ENCODE results near the gene ROR2. TPM values are rescaled to one million over a fixed set of nuclear protein-coding genes. Genes with fewer than 3 reads are reported as not detected.

ROR2 gene
- total RNA-seq, 2 experiments from 2014 or later, result not detected

- peaks cover 33% of the 10 kb centered on the region for H3K27me3 Mint-ChIP-seq
- H3K27me3 ChIP-seq (ENCODE audit: control insufficient read depth in 1 of 2, insufficient read depth in 2 of 2, low read length in 2 of 2), result peaks cover 4 to 10% of the 10 kb centered on the region in 2 experiments
- TF ChIP-seq, protein P1, sequence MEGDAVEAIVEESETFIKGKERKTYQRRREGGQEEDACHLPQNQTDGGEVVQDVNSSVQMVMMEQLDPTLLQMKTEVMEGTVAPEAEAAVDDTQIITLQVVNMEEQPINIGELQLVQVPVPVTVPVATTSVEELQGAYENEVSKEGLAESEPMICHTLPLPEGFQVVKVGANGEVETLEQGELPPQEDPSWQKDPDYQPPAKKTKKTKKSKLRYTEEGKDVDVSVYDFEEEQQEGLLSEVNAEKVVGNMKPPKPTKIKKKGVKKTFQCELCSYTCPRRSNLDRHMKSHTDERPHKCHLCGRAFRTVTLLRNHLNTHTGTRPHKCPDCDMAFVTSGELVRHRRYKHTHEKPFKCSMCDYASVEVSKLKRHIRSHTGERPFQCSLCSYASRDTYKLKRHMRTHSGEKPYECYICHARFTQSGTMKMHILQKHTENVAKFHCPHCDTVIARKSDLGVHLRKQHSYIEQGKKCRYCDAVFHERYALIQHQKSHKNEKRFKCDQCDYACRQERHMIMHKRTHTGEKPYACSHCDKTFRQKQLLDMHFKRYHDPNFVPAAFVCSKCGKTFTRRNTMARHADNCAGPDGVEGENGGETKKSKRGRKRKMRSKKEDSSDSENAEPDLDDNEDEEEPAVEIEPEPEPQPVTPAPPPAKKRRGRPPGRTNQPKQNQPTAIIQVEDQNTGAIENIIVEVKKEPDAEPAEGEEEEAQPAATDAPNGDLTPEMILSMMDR (IDR thresholded peaks at IDR 0.05), result no peak
- H3K27ac Mint-ChIP-seq, result no peak overlapping the region
- ATAC-seq (ENCODE audit: poor library complexity), result no peak
- no peaks in the 10 kb centered on the region for H3K36me3 ChIP-seq (ENCODE audit: insufficient read depth, low read length)
- no peaks in the 10 kb centered on the region for H3K36me3 Mint-ChIP-seq (ENCODE audit: low read depth)
- DNase-seq, result no peak
- H3K4me3 Mint-ChIP-seq, result no peak overlapping the region
- CTCF ChIA-PET, result no interaction called here
- H3K9me3 Mint-ChIP-seq, result no peaks in the 10 kb centered on the region
- H3K9me3 ChIP-seq (ENCODE audit: control insufficient read depth in 1 of 2, insufficient read depth in 1 of 2, low read length in 2 of 2), result no peaks in the 10 kb centered on the region
- no peaks in the 10 kb centered on the region for H3K4me1 ChIP-seq (ENCODE audit: insufficient read depth, low read length)
- no peak overlapping the region for H3K4me3 ChIP-seq (ENCODE audit: low read length)
- H3K4me1 Mint-ChIP-seq (ENCODE audit: low read depth), result no peaks in the 10 kb centered on the region
- no peak overlapping the region for H3K27ac ChIP-seq (ENCODE audit: low read depth in 1 of 2, low read length in 2 of 2)
- intact Hi-C loops (cut with DNase I, micrococcal nuclease), result no loop called here
- POLR2A ChIA-PET, result no interaction called here
These were observed 35.6 kb downstream of the ROR2 start for GRCh38 chr9:91914404-91914803.

- Mint-ChIP-seq H3K4me1 (ENCODE audit: low read depth) (no peaks in the 10 kb centered on the region), H3K27me3 (peaks cover 29% of the 10 kb centered on the region), H3K4me3 (no peak overlapping the region), H3K27ac (no peak overlapping the region), H3K9me3 (no peaks in the 10 kb centered on the region), H3K36me3 (ENCODE audit: low read depth) (no peaks in the 10 kb centered on the region)
- ChIA-PET CTCF (no interaction called here), POLR2A (no interaction called here)
- DNase-seq (no peak), ATAC-seq (ENCODE audit: poor library complexity) (no peak)
- intact Hi-C loops (cut with DNase I, micrococcal nuclease), result no loop called here
- Histone ChIP-seq H3K9me3 (ENCODE audit: control insufficient read depth in 1 of 2, insufficient read depth in 1 of 2, low read length in 2 of 2) (no peaks in the 10 kb centered on the region), H3K4me1 (ENCODE audit: insufficient read depth, low read length) (no peaks in the 10 kb centered on the region), H3K36me3 (ENCODE audit: insufficient read depth, low read length) (no peaks in the 10 kb centered on the region), H3K27me3 (ENCODE audit: control insufficient read depth in 1 of 2, insufficient read depth in 2 of 2, low read length in 2 of 2) (peaks cover 3 to 10% of the 10 kb centered on the region in 2 experiments), H3K4me3 (ENCODE audit: low read length) (no peak overlapping the region), H3K27ac (ENCODE audit: low read depth in 1 of 2, low read length in 2 of 2) (no peak overlapping the region)
- TF ChIP-seq, protein P1 (IDR thresholded peaks at IDR 0.05), result no peak
These were observed 36.0 kb downstream of the ROR2 start for GRCh38 chr9:91913986-91914385.

DNA sequence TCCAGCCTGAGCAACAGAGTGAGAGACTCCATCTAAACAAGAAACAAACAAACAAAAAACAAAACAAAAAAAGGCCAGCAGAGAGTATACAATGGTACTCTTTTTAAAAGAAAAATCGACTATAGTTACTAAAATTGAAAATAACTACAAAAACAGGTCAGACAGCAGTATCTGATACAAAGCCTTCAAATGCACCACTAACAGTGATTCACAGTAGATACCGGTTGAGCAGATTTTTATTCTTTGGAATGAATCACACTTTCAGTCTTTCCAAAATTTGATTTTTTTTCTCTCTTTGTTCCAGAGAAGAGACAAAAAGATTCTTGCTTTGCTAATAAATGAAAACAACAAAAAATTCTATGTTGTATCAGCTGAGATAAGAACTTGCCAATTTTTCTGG is 36.9 kb downstream of the ROR2 start:
- DNase-seq (no peak), ATAC-seq (ENCODE audit: poor library complexity) (no peak)
- Histone ChIP-seq H3K36me3 (ENCODE audit: insufficient read depth, low read length) (no peaks in the 10 kb centered on the region), H3K27ac (ENCODE audit: low read depth in 1 of 2, low read length in 2 of 2) (no peak overlapping the region), H3K4me1 (ENCODE audit: insufficient read depth, low read length) (no peaks in the 10 kb centered on the region), H3K9me3 (ENCODE audit: control insufficient read depth in 1 of 2, insufficient read depth in 1 of 2, low read length in 2 of 2) (no peaks in the 10 kb centered on the region), H3K27me3 (ENCODE audit: control insufficient read depth in 1 of 2, insufficient read depth in 2 of 2, low read length in 2 of 2) (peaks cover 3 to 10% of the 10 kb centered on the region in 2 experiments), H3K4me3 (ENCODE audit: low read length) (no peak overlapping the region)
- Mint-ChIP-seq H3K9me3 (no peaks in the 10 kb centered on the region), H3K36me3 (ENCODE audit: low read depth) (no peaks in the 10 kb centered on the region), H3K27me3 (peaks cover 21% of the 10 kb centered on the region), H3K4me1 (ENCODE audit: low read depth) (no peaks in the 10 kb centered on the region), H3K27ac (no peak overlapping the region), H3K4me3 (no peak overlapping the region)
- TF ChIP-seq, protein P1 (IDR thresholded peaks at IDR 0.05), result no peak
- ChIA-PET POLR2A (no interaction called here), CTCF (no interaction called here)
- intact Hi-C loops (cut with DNase I, micrococcal nuclease), result no loop called here

Data from CD4-positive, alpha-beta T cell (primary cell).